Measurements from ENCODE around the gene CDA.

The CDA gene

DNA sequence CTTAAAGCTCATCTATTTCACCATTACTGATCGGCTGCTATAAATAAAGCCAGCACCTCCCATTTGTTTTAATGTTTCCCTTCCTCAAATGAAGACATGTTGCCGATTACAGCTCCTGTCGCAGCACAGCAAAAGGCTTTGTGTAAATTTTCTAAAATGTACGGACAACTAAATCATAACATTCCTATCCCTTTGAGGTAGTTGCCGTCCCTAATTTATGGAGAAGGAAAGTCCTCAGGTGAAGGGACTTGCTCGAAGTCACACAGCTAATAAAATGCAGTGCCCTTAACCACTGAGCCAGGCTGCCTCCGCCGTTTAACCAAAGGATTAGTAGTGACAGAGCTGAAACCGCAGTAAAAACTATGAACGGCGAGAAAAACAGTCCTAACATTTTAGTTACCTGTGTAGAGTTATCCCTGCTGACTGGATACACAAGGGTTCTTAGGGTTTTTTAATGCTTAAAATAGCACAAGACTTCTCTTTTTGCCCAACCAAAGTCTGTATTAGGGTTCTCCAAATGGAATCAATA lies 45.2 kb downstream of the CDA start:
- CTCF ChIA-PET, result interaction anchor here (0.7 to 4.0 kb wide), 14 partner anchors 9 to 110 kb away, joined by 3 to 42 read pairs (median 5); partner anchors contain the start of gene CDA
- H3K9me3 ChIP-seq (ENCODE audit: control extremely low read depth in 1 of 5, control insufficient read depth in 4 of 5, insufficient read depth in 2 of 5, low read depth in 1 of 5, low read length in 4 of 5), result no peaks in the 10 kb centered on the region
- DNase-seq, result peak in 2 of 3 donors; percentile 37 to 50
- H3K27me3 ChIP-seq (replicated peaks in 2 of 5; ENCODE audit: control insufficient read depth in 4 of 5, insufficient read depth in 5 of 5, low read length in 4 of 5), result no peaks in the 10 kb centered on the region
- H3K36me3 ChIP-seq (ENCODE audit: control insufficient read depth in 4 of 4, insufficient read depth in 4 of 4, low read length in 3 of 4), result peaks cover 1 to 16% (median 9%) of the 10 kb centered on the region in 4 experiments
- peak overlapping the region; percentile 50 to 78 for H3K27ac ChIP-seq (ENCODE audit: insufficient read depth in 1 of 2, low read depth in 1 of 2, low read length in 2 of 2, poor library complexity in 1 of 2, severe bottlenecking in 2 of 2)
- POLR2A ChIA-PET, result interaction anchor here (0.8 to 0.9 kb wide), 2 partner anchors 53 to 60 kb away, joined by 3 to 6 read pairs; no protein-coding TSS in a partner anchor
- 0% methylated on average over 8 of the region's 11 CpGs for WGBS (ENCODE audit: insufficient coverage)
- H3K4me1 ChIP-seq (ENCODE audit: control extremely low read depth in 1 of 4, control insufficient read depth in 4 of 4, insufficient read depth in 4 of 4, low read length in 3 of 4), result peaks cover 6 to 15% (median 11%) of the 10 kb centered on the region in 4 experiments
- H3K4me3 ChIP-seq (ENCODE audit: control insufficient read depth in 1 of 7, extremely low read depth in 1 of 7, insufficient read depth in 4 of 7, low read depth in 2 of 7, low read length in 6 of 7), result peak overlapping the region in 6 of 7 experiments; percentile 80 to 95 (median 89)

- POLR2A ChIA-PET, result no interaction called here
- 0% methylated on average over 3 of the region's 4 CpGs for WGBS (ENCODE audit: insufficient coverage)
- H3K27ac ChIP-seq (ENCODE audit: insufficient read depth in 1 of 2, low read depth in 1 of 2, low read length in 2 of 2, poor library complexity in 1 of 2, severe bottlenecking in 2 of 2), result peak overlapping the region; percentile 50 to 78
Measured at GRCh38 chr1:20634594-20635084, 45.7 kb downstream of the CDA start.

DNA sequence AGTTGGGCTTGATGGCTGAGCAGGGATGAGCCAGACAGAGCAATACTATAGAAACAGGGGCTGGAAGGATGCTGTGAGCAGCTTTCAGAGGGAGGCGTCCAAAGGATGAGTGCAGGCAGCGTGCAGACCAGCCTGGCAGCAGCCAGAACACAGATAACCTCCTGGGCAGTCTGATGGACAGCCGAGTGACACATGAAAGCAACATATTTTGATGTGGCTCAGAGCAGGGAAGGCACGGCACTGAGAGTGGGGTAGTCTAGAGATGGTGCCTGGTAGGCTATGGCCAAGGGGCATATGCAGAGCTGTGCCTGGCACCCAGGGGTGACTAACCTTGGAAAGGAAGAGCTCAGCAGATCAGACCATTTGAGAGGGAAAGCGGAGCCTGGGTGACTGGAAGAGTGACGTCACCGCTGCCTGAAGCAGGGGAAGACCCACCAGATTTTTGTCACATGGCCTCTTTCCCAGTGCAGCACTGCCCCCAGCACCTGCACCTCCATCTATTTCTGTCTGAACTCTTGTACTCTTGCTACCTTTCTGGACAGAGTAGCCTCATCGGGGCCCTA lies 48.0 kb downstream of the CDA start:
- H3K9me3 ChIP-seq (ENCODE audit: control extremely low read depth in 1 of 5, control insufficient read depth in 4 of 5, insufficient read depth in 2 of 5, low read depth in 1 of 5, low read length in 4 of 5), result no peaks in the 10 kb centered on the region
- no peaks in the 10 kb centered on the region for H3K27me3 ChIP-seq (replicated peaks in 2 of 5; ENCODE audit: control insufficient read depth in 4 of 5, insufficient read depth in 5 of 5, low read length in 4 of 5)
- DNase-seq, result no peak
- no peak overlapping the region for H3K27ac ChIP-seq (ENCODE audit: insufficient read depth in 1 of 2, low read depth in 1 of 2, low read length in 2 of 2, poor library complexity in 1 of 2, severe bottlenecking in 2 of 2)
- H3K4me1 ChIP-seq (ENCODE audit: control extremely low read depth in 1 of 4, control insufficient read depth in 4 of 4, insufficient read depth in 4 of 4, low read length in 3 of 4), result peaks cover 6 to 15% (median 11%) of the 10 kb centered on the region in 4 experiments
- peaks cover 3 to 36% (median 19%) of the 10 kb centered on the region in 4 experiments for H3K36me3 ChIP-seq (ENCODE audit: control insufficient read depth in 4 of 4, insufficient read depth in 4 of 4, low read length in 3 of 4)
- H3K4me3 ChIP-seq (ENCODE audit: control insufficient read depth in 1 of 7, extremely low read depth in 1 of 7, insufficient read depth in 4 of 7, low read depth in 2 of 7, low read length in 6 of 7), result no peak overlapping the region
- CTCF ChIA-PET, result interaction anchor here (1.3 to 5.8 kb wide), 2 partner anchors 62 to 114 kb away, joined by 7 to 33 read pairs; no protein-coding TSS in a partner anchor
- POLR2A ChIA-PET, result no interaction called here
- 99% methylated on average over 8 of the region's 8 CpGs for WGBS (ENCODE audit: insufficient coverage)

More at GRCh38 chr1:20634594-20635084, 45.7 kb downstream of the CDA start:
- peak overlapping the region in 6 of 7 experiments; percentile 80 to 95 (median 89) for H3K4me3 ChIP-seq (ENCODE audit: control insufficient read depth in 1 of 7, extremely low read depth in 1 of 7, insufficient read depth in 4 of 7, low read depth in 2 of 7, low read length in 6 of 7)
- CTCF ChIA-PET, result interaction anchor here (0.7 to 4.0 kb wide), 9 partner anchors 8 to 111 kb away, joined by 3 to 42 read pairs (median 5); no protein-coding TSS in a partner anchor
- DNase-seq, result peak; percentile 37 to 71 (median 69)
- peaks cover 3 to 22% (median 12%) of the 10 kb centered on the region in 4 experiments for H3K36me3 ChIP-seq (ENCODE audit: control insufficient read depth in 4 of 4, insufficient read depth in 4 of 4, low read length in 3 of 4)
- no peaks in the 10 kb centered on the region for H3K27me3 ChIP-seq (replicated peaks in 2 of 5; ENCODE audit: control insufficient read depth in 4 of 5, insufficient read depth in 5 of 5, low read length in 4 of 5)
- H3K4me1 ChIP-seq (ENCODE audit: control extremely low read depth in 1 of 4, control insufficient read depth in 4 of 4, insufficient read depth in 4 of 4, low read length in 3 of 4), result peaks cover 6 to 15% (median 11%) of the 10 kb centered on the region in 4 experiments
- no peaks in the 10 kb centered on the region for H3K9me3 ChIP-seq (ENCODE audit: control extremely low read depth in 1 of 5, control insufficient read depth in 4 of 5, insufficient read depth in 2 of 5, low read depth in 1 of 5, low read length in 4 of 5)

- ChIA-PET CTCF (interaction anchor here (0.6 to 5.8 kb wide), 8 partner anchors 10 to 117 kb away, joined by 3 to 44 read pairs (median 7); no protein-coding TSS in a partner anchor), POLR2A (no interaction called here)
- 56% methylated on average over 3 of the region's 6 CpGs for WGBS (ENCODE audit: insufficient coverage)
Measured at GRCh38 chr1:20640183-20640597, 51.3 kb downstream of the CDA start.

DNA sequence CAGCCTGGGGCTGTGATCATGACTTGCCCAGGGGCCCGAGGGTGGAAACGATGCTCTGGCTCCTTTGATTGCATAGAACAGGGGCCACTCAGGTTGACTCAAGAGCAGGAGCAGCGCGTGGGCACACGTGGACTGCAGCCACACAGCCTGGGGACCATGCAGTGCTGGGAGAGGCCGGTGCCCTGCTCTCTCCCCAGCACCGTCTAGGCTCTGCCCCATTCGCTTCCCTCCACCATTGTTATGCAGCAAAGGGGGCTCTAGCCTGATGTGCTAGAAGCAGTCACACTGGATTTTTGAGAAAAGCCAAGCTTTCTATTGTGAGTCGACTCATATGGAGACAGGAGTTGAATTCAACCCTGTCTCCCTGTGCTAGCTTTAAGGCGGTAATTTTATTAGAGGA lies 53.1 kb downstream of the CDA start:
- POLR2A ChIA-PET, result no interaction called here
- 98% methylated on average over 10 of the region's 10 CpGs for WGBS (ENCODE audit: insufficient coverage)

More at GRCh38 chr1:20640183-20640597, 51.3 kb downstream of the CDA start:
- Histone ChIP-seq H3K9me3 (ENCODE audit: control extremely low read depth in 1 of 5, control insufficient read depth in 4 of 5, insufficient read depth in 2 of 5, low read depth in 1 of 5, low read length in 4 of 5) (no peaks in the 10 kb centered on the region), H3K27ac (ENCODE audit: insufficient read depth in 1 of 2, low read depth in 1 of 2, low read length in 2 of 2, poor library complexity in 1 of 2, severe bottlenecking in 2 of 2) (no peak overlapping the region), H3K36me3 (ENCODE audit: control insufficient read depth in 4 of 4, insufficient read depth in 4 of 4, low read length in 3 of 4) (peaks cover 5 to 63% (median 30%) of the 10 kb centered on the region in 4 experiments), H3K4me1 (ENCODE audit: control extremely low read depth in 1 of 4, control insufficient read depth in 4 of 4, insufficient read depth in 4 of 4, low read length in 3 of 4) (no peaks in the 10 kb centered on the region), H3K4me3 (ENCODE audit: control insufficient read depth in 1 of 7, extremely low read depth in 1 of 7, insufficient read depth in 4 of 7, low read depth in 2 of 7, low read length in 6 of 7) (no peak overlapping the region), H3K27me3 (replicated peaks in 2 of 5; ENCODE audit: control insufficient read depth in 4 of 5, insufficient read depth in 5 of 5, low read length in 4 of 5) (no peaks in the 10 kb centered on the region)
- DNase-seq, result peak; percentile 73 to 86 (median 80)

DNA sequence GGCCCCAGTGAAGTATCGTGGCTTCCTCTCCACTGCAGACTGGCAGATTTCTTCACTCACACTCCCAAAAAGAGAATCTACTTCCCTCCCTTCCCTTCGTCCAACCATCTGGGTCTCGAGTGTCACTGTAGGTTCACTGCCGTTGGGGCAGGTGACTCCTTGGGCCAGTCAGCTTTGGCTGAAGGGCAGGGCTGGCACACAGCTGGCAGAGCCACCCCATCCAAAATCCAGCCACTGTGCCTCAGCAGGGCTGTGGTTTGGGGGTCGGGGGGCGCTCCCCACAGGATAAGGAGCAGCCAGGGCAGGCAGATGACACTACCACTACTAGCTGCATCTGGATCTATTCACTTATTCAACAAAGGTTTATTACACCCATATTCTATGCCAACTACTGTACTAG lies 54.2 kb downstream of the CDA start:
- CTCF ChIA-PET, result interaction anchor here (1.6 to 5.6 kb wide), 2 partner anchors 9 to 68 kb away, joined by 4 to 44 read pairs; no protein-coding TSS in a partner anchor
- Histone ChIP-seq H3K36me3 (ENCODE audit: control insufficient read depth in 4 of 4, insufficient read depth in 4 of 4, low read length in 3 of 4) (peaks cover 8 to 66% (median 27%) of the 10 kb centered on the region in 4 experiments), H3K27me3 (replicated peaks in 2 of 5; ENCODE audit: control insufficient read depth in 4 of 5, insufficient read depth in 5 of 5, low read length in 4 of 5) (no peaks in the 10 kb centered on the region), H3K4me1 (ENCODE audit: control extremely low read depth in 1 of 4, control insufficient read depth in 4 of 4, insufficient read depth in 4 of 4, low read length in 3 of 4) (no peaks in the 10 kb centered on the region), H3K4me3 (ENCODE audit: control insufficient read depth in 1 of 7, extremely low read depth in 1 of 7, insufficient read depth in 4 of 7, low read depth in 2 of 7, low read length in 6 of 7) (no peak overlapping the region), H3K27ac (ENCODE audit: insufficient read depth in 1 of 2, low read depth in 1 of 2, low read length in 2 of 2, poor library complexity in 1 of 2, severe bottlenecking in 2 of 2) (no peak overlapping the region), H3K9me3 (ENCODE audit: control extremely low read depth in 1 of 5, control insufficient read depth in 4 of 5, insufficient read depth in 2 of 5, low read depth in 1 of 5, low read length in 4 of 5) (no peaks in the 10 kb centered on the region)
- no peak for DNase-seq
- POLR2A ChIA-PET, result no interaction called here
- 98% methylated on average over 4 of the region's 6 CpGs for WGBS (ENCODE audit: insufficient coverage)

More for the DNA sequence above, 53.1 kb downstream of the CDA start:
- no peak for DNase-seq
- Histone ChIP-seq H3K4me1 (ENCODE audit: control extremely low read depth in 1 of 4, control insufficient read depth in 4 of 4, insufficient read depth in 4 of 4, low read length in 3 of 4) (no peaks in the 10 kb centered on the region), H3K4me3 (ENCODE audit: control insufficient read depth in 1 of 7, extremely low read depth in 1 of 7, insufficient read depth in 4 of 7, low read depth in 2 of 7, low read length in 6 of 7) (no peak overlapping the region), H3K27me3 (replicated peaks in 2 of 5; ENCODE audit: control insufficient read depth in 4 of 5, insufficient read depth in 5 of 5, low read length in 4 of 5) (no peaks in the 10 kb centered on the region), H3K27ac (ENCODE audit: insufficient read depth in 1 of 2, low read depth in 1 of 2, low read length in 2 of 2, poor library complexity in 1 of 2, severe bottlenecking in 2 of 2) (no peak overlapping the region), H3K9me3 (ENCODE audit: control extremely low read depth in 1 of 5, control insufficient read depth in 4 of 5, insufficient read depth in 2 of 5, low read depth in 1 of 5, low read length in 4 of 5) (no peaks in the 10 kb centered on the region), H3K36me3 (ENCODE audit: control insufficient read depth in 4 of 4, insufficient read depth in 4 of 4, low read length in 3 of 4) (peaks cover 8 to 71% (median 32%) of the 10 kb centered on the region in 4 experiments)
- CTCF ChIA-PET, result interaction anchor here (0.6 to 5.8 kb wide), 6 partner anchors 8 to 119 kb away, joined by 3 to 44 read pairs (median 6); no protein-coding TSS in a partner anchor

GRCh38 chr1:20644416-20644815 lies 55.5 kb downstream of the CDA start:
- H3K4me3 ChIP-seq (ENCODE audit: control insufficient read depth in 1 of 7, extremely low read depth in 1 of 7, insufficient read depth in 4 of 7, low read depth in 2 of 7, low read length in 6 of 7), result no peak overlapping the region
- H3K27ac ChIP-seq (ENCODE audit: insufficient read depth in 1 of 2, low read depth in 1 of 2, low read length in 2 of 2, poor library complexity in 1 of 2, severe bottlenecking in 2 of 2), result no peak overlapping the region
- WGBS (ENCODE audit: insufficient coverage), result 98% methylated on average over 13 of the region's 13 CpGs
- peaks cover 12 to 66% (median 32%) of the 10 kb centered on the region in 4 experiments for H3K36me3 ChIP-seq (ENCODE audit: control insufficient read depth in 4 of 4, insufficient read depth in 4 of 4, low read length in 3 of 4)
- no peaks in the 10 kb centered on the region for H3K4me1 ChIP-seq (ENCODE audit: control extremely low read depth in 1 of 4, control insufficient read depth in 4 of 4, insufficient read depth in 4 of 4, low read length in 3 of 4)
- DNase-seq, result no peak
- CTCF ChIA-PET, result no interaction called here
- POLR2A ChIA-PET, result no interaction called here
- H3K27me3 ChIP-seq (replicated peaks in 2 of 5; ENCODE audit: control insufficient read depth in 4 of 5, insufficient read depth in 5 of 5, low read length in 4 of 5), result no peaks in the 10 kb centered on the region
- H3K9me3 ChIP-seq (ENCODE audit: control extremely low read depth in 1 of 5, control insufficient read depth in 4 of 5, insufficient read depth in 2 of 5, low read depth in 1 of 5, low read length in 4 of 5), result no peaks in the 10 kb centered on the region
